ENCODE data around the gene MILR1. TPM values are rescaled to one million over a fixed set of nuclear protein-coding genes. Genes with fewer than 3 reads are reported as not detected.

MILR1 gene
- total and polyA plus RNA-seq, 2 donors (not counting 3 experiments of a cell fraction or from before 2014, with no cell fraction given) = 1.2 to 17.8 TPM

DNA sequence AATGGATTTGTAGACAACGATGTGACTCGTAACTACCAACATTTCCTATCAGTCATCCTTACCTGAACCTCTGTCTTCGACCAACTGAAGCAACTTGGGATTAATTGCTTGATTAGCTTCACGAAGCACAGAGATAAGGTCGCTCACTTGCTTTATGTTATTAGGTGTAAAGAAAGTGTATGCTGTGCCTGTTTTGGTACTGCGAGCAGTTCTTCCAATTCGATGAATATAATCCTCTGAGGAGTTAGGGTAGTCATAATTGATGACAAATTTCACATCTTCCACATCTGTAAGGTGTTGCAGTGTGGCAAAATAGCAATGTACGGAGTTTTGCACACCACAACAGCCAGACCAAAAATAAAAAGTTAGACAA, 51.6 kb downstream of the MILR1 start:
- Histone ChIP-seq H2AFZ (ENCODE audit: low read depth, low read length) (no peak overlapping the region), H3K4me2 (ENCODE audit: insufficient read depth, low read length) (no peak overlapping the region), H3K27ac (ENCODE audit: insufficient read depth, low read depth, low read length) (no peak overlapping the region), H3K27me3 (ENCODE audit: control insufficient read depth in 2 of 2, insufficient read depth in 2 of 2, low read length in 2 of 2) (no peaks in the 10 kb centered on the region), H3K9ac (replicated peaks; ENCODE audit: extremely low read depth, insufficient read depth, low read length) (no peak overlapping the region), H4K20me1 (replicated peaks; ENCODE audit: control insufficient read depth, extremely low read depth, insufficient read depth, low read length) (peaks cover 41% of the 10 kb centered on the region), H3K9me1 (replicated peaks; ENCODE audit: control insufficient read depth, extremely low read depth, insufficient read depth, low read length) (no peaks in the 10 kb centered on the region), H3K79me2 (ENCODE audit: control insufficient read depth, insufficient read depth, low read length) (peaks cover 69% of the 10 kb centered on the region), H3K9me3 (replicated peaks; ENCODE audit: control insufficient read depth, insufficient read depth, low read length) (no peaks in the 10 kb centered on the region), H3K4me3 (replicated peaks in 1 of 3; ENCODE audit: insufficient read depth in 1 of 3, low read depth in 1 of 3, low read length in 3 of 3) (no peak overlapping the region), H3K4me1 (ENCODE audit: control insufficient read depth, extremely low read depth, insufficient read depth, low read length) (peaks cover 73% of the 10 kb centered on the region), H3K36me3 (ENCODE audit: control insufficient read depth in 2 of 2, extremely low read depth in 1 of 2, insufficient read depth in 2 of 2, low read length in 2 of 2) (peaks cover 44 to 67% of the 10 kb centered on the region in 2 experiments)
- no peak for DNase-seq (ENCODE audit: low read depth, low spot score)
- CTCF ChIA-PET = no interaction called here
- intact Hi-C loops (cut with micrococcal nuclease) = loop anchor here (10.0 kb wide), 1 partner anchor 244 kb away; no protein-coding TSS in a partner anchor
- BruUV-seq (replicated peaks) = no TSS peak
- POLR2A ChIA-PET = no interaction called here
- dilution Hi-C loops (cut with MboI; ENCODE audit: extremely low pct_ligation_motif_present, low sequenced_read_pairs) = no loop called here
- TF ChIP-seq FOS (IDR thresholded peaks at IDR 0.05; ENCODE audit: borderline replicate concordance, insufficient read depth, low read length) = no peak
- TF ChIP-seq GATA2 (IDR thresholded peaks at IDR 0.05; ENCODE audit: insufficient read depth, insufficient read length, low read depth, low read length) = no peak
- TF ChIP-seq EZH2 (IDR thresholded peaks at IDR 0.05; ENCODE audit: borderline replicate concordance, low read depth, low read length, severe bottlenecking) = no peak
- TF ChIP-seq POLR2A (IDR thresholded peaks at IDR 0.05; ENCODE audit: low read depth, low read length) = no peak
- no peak for TF ChIP-seq POLR2AphosphoS5 (IDR thresholded peaks at IDR 0.05; ENCODE audit: insufficient read depth, low read depth, low read length)
- no peak for TF ChIP-seq CTCF (IDR thresholded peaks at IDR 0.05; ENCODE audit: extremely low read depth in 1 of 2, insufficient read depth in 1 of 2, low read depth in 1 of 2, low read length in 2 of 2)
- no peak for TF ChIP-seq MYC (IDR thresholded peaks at IDR 0.05; ENCODE audit: low read depth, low read length)
- no peak for FAIRE-seq

All from endothelial cell of umbilical vein (primary cell).